Neural cell (in vitro differentiated cells): ENCODE results near the gene ESR2.

ENCODE experiments used
- POLR2AphosphoS5 ChIP-seq: IDR thresholded peaks from 2 replicates; pipeline ENCODE4 v1.6.1; 2012
- TF ChIP-seq, protein P1 (sequence below): IDR thresholded peaks from 2 replicates; pipeline ENCODE4 v1.6.1; 2012; ENCODE audit warnings: borderline replicate concordance

DNA sequence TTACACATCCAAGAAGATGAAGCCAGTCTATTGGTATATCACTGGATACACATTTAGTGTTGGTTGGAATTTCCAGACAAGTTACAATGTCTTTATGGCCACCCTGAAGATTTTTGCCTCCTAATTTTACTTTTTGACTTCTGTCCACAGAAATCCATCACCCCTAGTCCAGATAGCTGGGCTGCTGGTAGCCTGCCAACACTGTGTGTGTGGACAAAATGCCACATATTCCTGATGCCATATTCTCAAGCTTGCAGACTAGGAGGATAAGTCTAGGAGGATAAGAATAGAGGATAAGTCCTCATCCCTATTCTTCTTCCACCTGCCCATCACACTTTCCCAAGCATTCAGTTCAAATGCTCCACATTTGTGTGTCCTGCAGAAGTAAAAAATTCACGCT, 4.6 kb downstream of the ESR2 start:
- TF ChIP-seq, protein P1, sequence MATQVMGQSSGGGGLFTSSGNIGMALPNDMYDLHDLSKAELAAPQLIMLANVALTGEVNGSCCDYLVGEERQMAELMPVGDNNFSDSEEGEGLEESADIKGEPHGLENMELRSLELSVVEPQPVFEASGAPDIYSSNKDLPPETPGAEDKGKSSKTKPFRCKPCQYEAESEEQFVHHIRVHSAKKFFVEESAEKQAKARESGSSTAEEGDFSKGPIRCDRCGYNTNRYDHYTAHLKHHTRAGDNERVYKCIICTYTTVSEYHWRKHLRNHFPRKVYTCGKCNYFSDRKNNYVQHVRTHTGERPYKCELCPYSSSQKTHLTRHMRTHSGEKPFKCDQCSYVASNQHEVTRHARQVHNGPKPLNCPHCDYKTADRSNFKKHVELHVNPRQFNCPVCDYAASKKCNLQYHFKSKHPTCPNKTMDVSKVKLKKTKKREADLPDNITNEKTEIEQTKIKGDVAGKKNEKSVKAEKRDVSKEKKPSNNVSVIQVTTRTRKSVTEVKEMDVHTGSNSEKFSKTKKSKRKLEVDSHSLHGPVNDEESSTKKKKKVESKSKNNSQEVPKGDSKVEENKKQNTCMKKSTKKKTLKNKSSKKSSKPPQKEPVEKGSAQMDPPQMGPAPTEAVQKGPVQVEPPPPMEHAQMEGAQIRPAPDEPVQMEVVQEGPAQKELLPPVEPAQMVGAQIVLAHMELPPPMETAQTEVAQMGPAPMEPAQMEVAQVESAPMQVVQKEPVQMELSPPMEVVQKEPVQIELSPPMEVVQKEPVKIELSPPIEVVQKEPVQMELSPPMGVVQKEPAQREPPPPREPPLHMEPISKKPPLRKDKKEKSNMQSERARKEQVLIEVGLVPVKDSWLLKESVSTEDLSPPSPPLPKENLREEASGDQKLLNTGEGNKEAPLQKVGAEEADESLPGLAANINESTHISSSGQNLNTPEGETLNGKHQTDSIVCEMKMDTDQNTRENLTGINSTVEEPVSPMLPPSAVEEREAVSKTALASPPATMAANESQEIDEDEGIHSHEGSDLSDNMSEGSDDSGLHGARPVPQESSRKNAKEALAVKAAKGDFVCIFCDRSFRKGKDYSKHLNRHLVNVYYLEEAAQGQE = no peak
- no peak for TF ChIP-seq POLR2AphosphoS5
